HEK293 (cell line): Measurements from ENCODE around the gene ZNF564.

Experiments
- GLI4 ChIP-seq: fragments of 450-650 bp; formaldehyde crosslinking; IDR thresholded peaks from 2 replicates; pipeline ENCODE4 v1.5.1; 2016; ENCODE audit warnings: missing biosample characterization, missing genetic modification characterization
- INSM2 ChIP-seq: fragments of 450-650 bp; formaldehyde crosslinking; IDR thresholded peaks from 2 replicates; pipeline ENCODE4 v1.5.1; 2016; ENCODE audit warnings: missing biosample characterization, missing genetic modification characterization
- KLF16 ChIP-seq: fragments of 450-650 bp; formaldehyde crosslinking; IDR thresholded peaks from 2 replicates; pipeline ENCODE4 v1.5.1; 2017; ENCODE audit warnings: missing biosample characterization, missing genetic modification characterization
- KLF7 ChIP-seq: fragments of 450-650 bp; formaldehyde crosslinking; IDR thresholded peaks from 2 replicates; pipeline ENCODE4 v1.5.1; 2016; ENCODE audit warnings: missing biosample characterization, missing genetic modification characterization, borderline replicate concordance
- KLF9 ChIP-seq: fragments of 450-650 bp; formaldehyde crosslinking; IDR thresholded peaks from 2 replicates; pipeline ENCODE4 v1.5.1; 2016; ENCODE audit warnings: missing biosample characterization, missing genetic modification characterization, low read depth
- ZBTB20 ChIP-seq: fragments of 450-650 bp; formaldehyde crosslinking; IDR thresholded peaks from 2 replicates; pipeline ENCODE4 v1.5.1; 2016; ENCODE audit warnings: missing biosample characterization, missing genetic modification characterization
- ZBTB26 ChIP-seq: fragments of 450-650 bp; formaldehyde crosslinking; optimal IDR thresholded peaks from 2 replicates; pipeline ENCODE3; 2016; ENCODE audit warnings: missing biosample characterization, mild to moderate bottlenecking, missing genetic modification characterization
- ZFP37 ChIP-seq: fragments of 450-650 bp; formaldehyde crosslinking; IDR thresholded peaks from 2 replicates; pipeline ENCODE4 v1.5.1; 2016; ENCODE audit warnings: missing biosample characterization, missing genetic modification characterization
- ZIC2 ChIP-seq: fragments of 450-650 bp; formaldehyde crosslinking; IDR thresholded peaks from 2 replicates; pipeline ENCODE4 v1.5.1; 2016; ENCODE audit warnings: missing biosample characterization, missing genetic modification characterization
- ZNF133 ChIP-seq: fragments of 450-650 bp; formaldehyde crosslinking; IDR thresholded peaks from 2 replicates; pipeline ENCODE4 v1.5.1; 2016; ENCODE audit warnings: missing biosample characterization, missing genetic modification characterization
- ZNF140 ChIP-seq: fragments of 450-650 bp; formaldehyde crosslinking; IDR thresholded peaks from 2 replicates; pipeline ENCODE4 v1.5.1; 2016; ENCODE audit warnings: missing biosample characterization, missing genetic modification characterization
- ZNF214 ChIP-seq: fragments of 450-650 bp; formaldehyde crosslinking; IDR thresholded peaks from 2 replicates; pipeline ENCODE4 v1.5.1; 2017; ENCODE audit warnings: missing biosample characterization, mild to moderate bottlenecking, missing genetic modification characterization, borderline replicate concordance
- ZNF366 ChIP-seq: fragments of 450-650 bp; formaldehyde crosslinking; conservative IDR thresholded peaks from 2 replicates; pipeline ENCODE4 v1.5.1; 2016; ENCODE audit warnings: missing biosample characterization, missing genetic modification characterization
- ZNF529 ChIP-seq: fragments of 450-650 bp; formaldehyde crosslinking; IDR thresholded peaks from 2 replicates; pipeline ENCODE4 v1.5.1; 2017; ENCODE audit warnings: missing genetic modification characterization, missing biosample characterization; ENCODE audit not compliant: insufficient replicate concordance
- ZNF555 ChIP-seq: fragments of 450-650 bp; formaldehyde crosslinking; conservative IDR thresholded peaks from 2 replicates; pipeline ENCODE4 v1.5.1; 2017; ENCODE audit warnings: missing biosample characterization, mild to moderate bottlenecking, missing genetic modification characterization, inconsistent platforms
- ZNF561 ChIP-seq: fragments of 450-650 bp; IDR thresholded peaks from 2 replicates; pipeline ENCODE4 v1.5.1; 2018; ENCODE audit warnings: missing biosample characterization, missing genetic modification characterization, borderline replicate concordance
- ZNF600 ChIP-seq: fragments of 450-650 bp; formaldehyde crosslinking; IDR thresholded peaks from 2 replicates; pipeline ENCODE4 v1.5.1; 2016; ENCODE audit warnings: missing biosample characterization, missing genetic modification characterization
- ZNF610 ChIP-seq: fragments of 450-650 bp; formaldehyde crosslinking; IDR thresholded peaks from 2 replicates; pipeline ENCODE4 v1.5.1; 2016; ENCODE audit warnings: missing biosample characterization, missing genetic modification characterization, borderline replicate concordance
- ZNF629 ChIP-seq: fragments of 450-650 bp; formaldehyde crosslinking; IDR thresholded peaks from 2 replicates; pipeline ENCODE4 v1.5.1; 2017; ENCODE audit warnings: missing biosample characterization, missing genetic modification characterization
- ZNF645 ChIP-seq: fragments of 450-650 bp; formaldehyde crosslinking; IDR thresholded peaks from 2 replicates; pipeline ENCODE4; 2016; ENCODE audit warnings: missing biosample characterization, missing genetic modification characterization
- ZNF670 ChIP-seq: fragments of 450-650 bp; formaldehyde crosslinking; IDR thresholded peaks from 2 replicates; pipeline ENCODE4 v1.5.1; 2016; ENCODE audit warnings: missing biosample characterization, missing genetic modification characterization, low read depth
- ZSCAN23 ChIP-seq: fragments of 450-650 bp; formaldehyde crosslinking; IDR thresholded peaks from 2 replicates; pipeline ENCODE4 v1.5.1; 2016; ENCODE audit warnings: missing biosample characterization, missing genetic modification characterization
- TF ChIP-seq, protein P1 (sequence below): fragments of 450-650 bp; formaldehyde crosslinking; IDR thresholded peaks from 2 replicates; pipeline ENCODE4 v1.5.1; 2016; ENCODE audit warnings: missing biosample characterization, missing genetic modification characterization
- TF ChIP-seq, protein P2 (sequence below): fragments of 450-650 bp; formaldehyde crosslinking; IDR thresholded peaks from 2 replicates; pipeline ENCODE4 v1.5.1; 2016; ENCODE audit warnings: missing biosample characterization, missing genetic modification characterization
- TF ChIP-seq, protein P3 (sequence below): fragments of 450-650 bp; formaldehyde crosslinking; IDR thresholded peaks from 2 replicates; pipeline ENCODE4 v1.5.1; 2016; ENCODE audit warnings: missing biosample characterization, missing genetic modification characterization

The ZNF564 gene

GRCh38 chr19:12551060-12551832 lies at the start of gene ZNF564 (continued):
- TF ChIP-seq ZBTB20 (peak; percentile 94), ZNF140 (no peak), ZNF610 (peak; percentile 60; the same call in 1 of the 2 replicates), ZFP37 (peak; percentile 89), ZNF670 (tag by site-specific recombination) (no peak), KLF9 (tag by site-specific recombination) (peak; percentile 72; the same call in 1 of the 2 replicates), KLF7 (tag by site-specific recombination) (peak; percentile 16; the same call in 1 of the 2 replicates), ZNF561 (tag by site-specific recombination) (peak; percentile 100), GLI4 (tag by site-specific recombination) (no peak), ZNF629 (tag by site-specific recombination) (peak; percentile 75), ZNF645 (tag by site-specific recombination) (no peak), ZNF366 (tag by site-specific recombination) (0 out of 2 replicates have a peak, but pooled peaks have one; percentile 38), ZNF555 (tag by site-specific recombination) (no peak), KLF16 (peak; percentile 86), ZIC2 (tag by site-specific recombination) (peak; percentile 69), INSM2 (tag by site-specific recombination) (0 out of 2 replicates have a peak, but pooled peaks have one; percentile 62), ZNF529 (tag by site-specific recombination) (no peak), ZSCAN23 (tag by site-specific recombination) (peak; percentile 79; the same call in 1 of the 2 replicates), ZNF600 (tag by site-specific recombination) (peak; percentile 87), ZBTB26 (tag by site-specific recombination) (peak; percentile 79), ZNF133 (no peak), ZNF214 (no peak)
- TF ChIP-seq, protein P1, sequence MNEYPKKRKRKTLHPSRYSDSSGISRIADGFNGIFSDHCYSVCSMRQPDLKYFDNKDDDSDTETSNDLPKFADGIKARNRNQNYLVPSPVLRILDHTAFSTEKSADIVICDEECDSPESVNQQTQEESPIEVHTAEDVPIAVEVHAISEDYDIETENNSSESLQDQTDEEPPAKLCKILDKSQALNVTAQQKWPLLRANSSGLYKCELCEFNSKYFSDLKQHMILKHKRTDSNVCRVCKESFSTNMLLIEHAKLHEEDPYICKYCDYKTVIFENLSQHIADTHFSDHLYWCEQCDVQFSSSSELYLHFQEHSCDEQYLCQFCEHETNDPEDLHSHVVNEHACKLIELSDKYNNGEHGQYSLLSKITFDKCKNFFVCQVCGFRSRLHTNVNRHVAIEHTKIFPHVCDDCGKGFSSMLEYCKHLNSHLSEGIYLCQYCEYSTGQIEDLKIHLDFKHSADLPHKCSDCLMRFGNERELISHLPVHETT (tag by site-specific recombination): peak; percentile 41; the same call in 1 of the 2 replicates
- TF ChIP-seq, protein P2, sequence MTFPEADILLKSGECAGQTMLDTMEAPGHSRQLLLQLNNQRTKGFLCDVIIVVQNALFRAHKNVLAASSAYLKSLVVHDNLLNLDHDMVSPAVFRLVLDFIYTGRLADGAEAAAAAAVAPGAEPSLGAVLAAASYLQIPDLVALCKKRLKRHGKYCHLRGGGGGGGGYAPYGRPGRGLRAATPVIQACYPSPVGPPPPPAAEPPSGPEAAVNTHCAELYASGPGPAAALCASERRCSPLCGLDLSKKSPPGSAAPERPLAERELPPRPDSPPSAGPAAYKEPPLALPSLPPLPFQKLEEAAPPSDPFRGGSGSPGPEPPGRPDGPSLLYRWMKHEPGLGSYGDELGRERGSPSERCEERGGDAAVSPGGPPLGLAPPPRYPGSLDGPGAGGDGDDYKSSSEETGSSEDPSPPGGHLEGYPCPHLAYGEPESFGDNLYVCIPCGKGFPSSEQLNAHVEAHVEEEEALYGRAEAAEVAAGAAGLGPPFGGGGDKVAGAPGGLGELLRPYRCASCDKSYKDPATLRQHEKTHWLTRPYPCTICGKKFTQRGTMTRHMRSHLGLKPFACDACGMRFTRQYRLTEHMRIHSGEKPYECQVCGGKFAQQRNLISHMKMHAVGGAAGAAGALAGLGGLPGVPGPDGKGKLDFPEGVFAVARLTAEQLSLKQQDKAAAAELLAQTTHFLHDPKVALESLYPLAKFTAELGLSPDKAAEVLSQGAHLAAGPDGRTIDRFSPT (tag by site-specific recombination): no peak; the same call in 1 of the 2 replicates
- TF ChIP-seq, protein P3, sequence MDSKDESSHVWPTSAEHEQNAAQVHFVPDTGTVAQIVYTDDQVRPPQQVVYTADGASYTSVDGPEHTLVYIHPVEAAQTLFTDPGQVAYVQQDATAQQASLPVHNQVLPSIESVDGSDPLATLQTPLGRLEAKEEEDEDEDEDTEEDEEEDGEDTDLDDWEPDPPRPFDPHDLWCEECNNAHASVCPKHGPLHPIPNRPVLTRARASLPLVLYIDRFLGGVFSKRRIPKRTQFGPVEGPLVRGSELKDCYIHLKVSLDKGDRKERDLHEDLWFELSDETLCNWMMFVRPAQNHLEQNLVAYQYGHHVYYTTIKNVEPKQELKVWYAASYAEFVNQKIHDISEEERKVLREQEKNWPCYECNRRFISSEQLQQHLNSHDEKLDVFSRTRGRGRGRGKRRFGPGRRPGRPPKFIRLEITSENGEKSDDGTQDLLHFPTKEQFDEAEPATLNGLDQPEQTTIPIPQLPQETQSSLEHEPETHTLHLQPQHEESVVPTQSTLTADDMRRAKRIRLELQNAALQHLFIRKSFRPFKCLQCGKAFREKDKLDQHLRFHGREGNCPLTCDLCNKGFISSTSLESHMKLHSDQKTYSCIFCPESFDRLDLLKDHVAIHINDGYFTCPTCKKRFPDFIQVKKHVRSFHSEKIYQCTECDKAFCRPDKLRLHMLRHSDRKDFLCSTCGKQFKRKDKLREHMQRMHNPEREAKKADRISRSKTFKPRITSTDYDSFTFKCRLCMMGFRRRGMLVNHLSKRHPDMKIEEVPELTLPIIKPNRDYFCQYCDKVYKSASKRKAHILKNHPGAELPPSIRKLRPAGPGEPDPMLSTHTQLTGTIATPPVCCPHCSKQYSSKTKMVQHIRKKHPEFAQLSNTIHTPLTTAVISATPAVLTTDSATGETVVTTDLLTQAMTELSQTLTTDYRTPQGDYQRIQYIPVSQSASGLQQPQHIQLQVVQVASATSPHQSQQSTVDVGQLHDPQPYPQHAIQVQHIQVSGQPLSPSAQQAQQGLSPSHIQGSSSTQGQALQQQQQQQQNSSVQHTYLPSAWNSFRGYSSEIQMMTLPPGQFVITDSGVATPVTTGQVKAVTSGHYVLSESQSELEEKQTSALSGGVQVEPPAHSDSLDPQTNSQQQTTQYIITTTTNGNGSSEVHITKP (tag by site-specific recombination): peak; percentile 72
- TF ChIP-seq, all 188 proteins: peak for 70
